Heart right ventricle (tissue), 16 donors: Measurements from ENCODE around the gene TEC. TPM values are rescaled to one million over a fixed set of nuclear protein-coding genes. Genes with fewer than 3 reads are reported as not detected.

ENCODE experiments used
- ATAC-seq, 8 donors: fragments of 200-7000 bp; cut with Tn5 transposase; one replicate each; pipeline ENCODE4 v1.9.1; 2020; ENCODE audit warnings: mild to moderate bottlenecking in 8 of 8, moderate library complexity in 8 of 8, moderate number of reproducible peaks in 1 of 8
- DNase-seq, 2 donors: peaks; one replicate each; pipeline ENCODE4 v3.0.0-alpha.2; 2020
- H3K27ac ChIP-seq, 10 donors: fragments of 200-600 bp; sonication (generic) in 2 of 10; one replicate each; pipeline versions ENCODE4 v1.5.0 to v1.8.0; 2020 to 2022; ENCODE audit warnings: mild to moderate bottlenecking in 3 of 10
- H3K27me3 ChIP-seq, 7 donors: fragments of 200-600 bp; one replicate each; pipeline ENCODE4 v1.8.0; 2021 to 2022; ENCODE audit warnings: mild to moderate bottlenecking in 2 of 7
- H3K36me3 ChIP-seq, 9 donors: fragments of 200-600 bp; sonication (generic) in 1 of 9; one replicate each; pipeline versions ENCODE4 v1.5.0 to v1.8.0; 2020 to 2022; ENCODE audit warnings: mild to moderate bottlenecking in 2 of 9
- H3K4me1 ChIP-seq, 9 donors: fragments of 200-600 bp; sonication (generic) in 1 of 9; one replicate each; pipeline versions ENCODE4 v1.5.0 to v1.8.0; 2020 to 2022; ENCODE audit warnings: mild to moderate bottlenecking in 4 of 9
- H3K4me3 ChIP-seq, 10 donors: fragments of 200-600 bp; sonication (generic) in 2 of 10; one replicate each; pipeline versions ENCODE4 v1.5.0 to v1.8.0; 2020 to 2022; ENCODE audit warnings: mild to moderate bottlenecking in 7 of 10, moderate library complexity in 2 of 10
- H3K9me3 ChIP-seq, 11 donors: fragments of 200-600 bp in 10 of 11; sonication (generic) in 2 of 11; one replicate each; pipeline versions ENCODE4 v1.5.0 to v1.8.0; 2013 to 2022; ENCODE audit warnings: mild to moderate bottlenecking in 2 of 11, control low read depth in 1 of 11, moderate library complexity in 1 of 11
- WGBS, 2 donors: extraction: QIAGEN DNeasy Blood & Tissue Kit; methylation state at CpG; one replicate each; pipeline ENCODE4 v1.1.7; 2013; ENCODE audit warnings: inconsistent platforms in 1 of 2; 5-methylcytosine and 5-hydroxymethylcytosine counted together
- intact Hi-C, 10 donors: fragments of 100-400 bp; cut with DNase I; formaldehyde crosslinking; loops; one replicate each; pipeline versions ENCODE4 v1.11.1 to v1.14.2; 2022
- polyA plus RNA-seq, 2 donors: library from polyadenylated mRNA; stranded (reverse); fragments of 200-250 nt; gene quantifications; one replicate each; pipeline ENCODE4 v1.2.3, GENCODE V29; 2013
- total RNA-seq, 10 donors: library from RNA; stranded (reverse); fragmentation: NEBNext Ultra II Directional in 3 of 10; extraction: Animal tissue kit (Norgen Biotek cat#: 25700) in 3 of 10; gene quantifications; one replicate each; pipeline versions ENCODE4 v1.2.1 to v1.2.4, GENCODE V29; 2021 to 2023
- TF ChIP-seq, protein P1 (sequence below), 9 donors: fragments of 200-600 bp; sonication (generic) in 2 of 9; IDR thresholded peaks; one replicate each; pipeline versions ENCODE4 v1.5.0 to v1.8.0; 2021 to 2022; ENCODE audit warnings: antibody characterized with exemption in 9 of 9, mild to moderate bottlenecking in 5 of 9, moderate library complexity in 1 of 9
- donor health status: Arrhythmogenic right ventricular cardiomyopathy.
- donor health status: ischemic (EF 13 %, LVEDD 7.1; RV severe dilation, severe dysfunction).
- donor health status: healthy with polysubstance abuse.
- donor health status: DM: no; HTN: yes; CAD: no.
- donor health status: DM: no; HTN: no; CAD: no.
- donor health status: ischemic (EF 25% LVEDD 6.9; RV normal size, moderate dysfunction).
- donor health status: ischemic (EF 25% LVEDD 5.7; RV mildly dilated, moderate dysfunction).
- donor health status: healthy.
- donor health status: DM: yes; HTN: yes; CAD: no.
- donor health status: Ischemic cardiomyopathy.
- donor health status: ischemic (EF 35%, LVEDD 5.7; RV mildly dilated, moderate dysfunction).
- donor health status: nonischemic (EF 11% LVEDD 7.7; RV severe dilation, severe dysfunction).
- donor health status: DM: yes; HTN: yes; CAD: no.
- donor health status: PGD.
- donor health status: ischemic (EF 29% LVEDD 5.4; RV normal size, mild dysfunction).
- donor health status: nonischemic (EF 23%, LVEDD 6.1; RV moderate dilation, normal function).

Gene TEC
- total and polyA plus RNA-seq, 12 donors = 1.0 to 3.6 (median 2.2) TPM

- H3K4me3 ChIP-seq = no peak overlapping the region
- no peak for DNase-seq
- no peak overlapping the region for H3K27ac ChIP-seq
- ATAC-seq = no peak
- peaks cover 0 to 17% (median 0%) of the 10 kb centered on the region in 9 donors for H3K36me3 ChIP-seq
- WGBS, 2 donors = 74 to 85% methylated on average over 4 of the region's 4 CpGs
- TF ChIP-seq, protein P1, sequence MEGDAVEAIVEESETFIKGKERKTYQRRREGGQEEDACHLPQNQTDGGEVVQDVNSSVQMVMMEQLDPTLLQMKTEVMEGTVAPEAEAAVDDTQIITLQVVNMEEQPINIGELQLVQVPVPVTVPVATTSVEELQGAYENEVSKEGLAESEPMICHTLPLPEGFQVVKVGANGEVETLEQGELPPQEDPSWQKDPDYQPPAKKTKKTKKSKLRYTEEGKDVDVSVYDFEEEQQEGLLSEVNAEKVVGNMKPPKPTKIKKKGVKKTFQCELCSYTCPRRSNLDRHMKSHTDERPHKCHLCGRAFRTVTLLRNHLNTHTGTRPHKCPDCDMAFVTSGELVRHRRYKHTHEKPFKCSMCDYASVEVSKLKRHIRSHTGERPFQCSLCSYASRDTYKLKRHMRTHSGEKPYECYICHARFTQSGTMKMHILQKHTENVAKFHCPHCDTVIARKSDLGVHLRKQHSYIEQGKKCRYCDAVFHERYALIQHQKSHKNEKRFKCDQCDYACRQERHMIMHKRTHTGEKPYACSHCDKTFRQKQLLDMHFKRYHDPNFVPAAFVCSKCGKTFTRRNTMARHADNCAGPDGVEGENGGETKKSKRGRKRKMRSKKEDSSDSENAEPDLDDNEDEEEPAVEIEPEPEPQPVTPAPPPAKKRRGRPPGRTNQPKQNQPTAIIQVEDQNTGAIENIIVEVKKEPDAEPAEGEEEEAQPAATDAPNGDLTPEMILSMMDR (IDR thresholded peaks at IDR 0.05) = no peak
- H3K4me1 ChIP-seq = no peaks in the 10 kb centered on the region
- H3K27me3 ChIP-seq = no peaks in the 10 kb centered on the region
- intact Hi-C loops = no loop called here
- H3K9me3 ChIP-seq = no peaks in the 10 kb centered on the region
Measured at GRCh38 chr4:48162162-48162561, 107.5 kb downstream of the TEC start.

DNA sequence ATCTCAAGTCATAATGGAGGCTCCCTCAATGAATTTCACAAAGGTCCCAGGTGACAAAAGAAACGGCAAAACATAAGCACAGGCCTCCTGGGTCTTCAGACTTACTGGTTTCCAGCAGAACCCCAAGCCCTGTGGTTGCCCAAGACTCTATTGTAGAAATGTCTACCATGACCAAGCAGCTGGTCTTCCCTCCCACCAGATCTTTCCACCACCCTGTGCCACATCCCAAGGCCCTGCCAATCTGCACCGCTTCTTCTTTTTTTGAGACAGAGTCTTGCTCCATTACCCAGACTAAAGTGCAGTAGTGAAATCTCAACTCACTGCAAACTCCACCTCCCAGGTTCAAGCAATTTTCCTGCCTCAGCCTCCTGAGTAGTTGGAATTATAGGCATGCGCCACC, 112.4 kb downstream of the TEC start:
- H3K27ac ChIP-seq = no peak overlapping the region
- ATAC-seq (no peak), DNase-seq (no peak)
- H3K9me3 ChIP-seq = peaks cover 0 to 35% (median 10%) of the 10 kb centered on the region in 11 donors
- WGBS, 2 donors = 78 to 82% methylated on average over 3 of the region's 3 CpGs
- TF ChIP-seq, protein P1 (IDR thresholded peaks at IDR 0.05) = no peak
- no peak overlapping the region for H3K4me3 ChIP-seq
- peaks cover 0 to 32% (median 0%) of the 10 kb centered on the region in 9 donors for H3K36me3 ChIP-seq
- H3K4me1 ChIP-seq = no peaks in the 10 kb centered on the region
- H3K27me3 ChIP-seq = no peaks in the 10 kb centered on the region
- intact Hi-C loops = no loop called here

- peaks cover 0 to 35% (median 10%) of the 10 kb centered on the region in 11 donors for H3K9me3 ChIP-seq
- peaks cover 0 to 32% (median 0%) of the 10 kb centered on the region in 9 donors for H3K36me3 ChIP-seq
- 94 to 97% methylated on average over 1 of the region's 1 CpG for WGBS, 2 donors
- no peak overlapping the region for H3K4me3 ChIP-seq
- no peak for ATAC-seq
- no peak for DNase-seq
- no peaks in the 10 kb centered on the region for H3K27me3 ChIP-seq
- intact Hi-C loops = no loop called here
- TF ChIP-seq, protein P1 (IDR thresholded peaks at IDR 0.05) = no peak
- no peak overlapping the region for H3K27ac ChIP-seq
- no peaks in the 10 kb centered on the region for H3K4me1 ChIP-seq
Measured at GRCh38 chr4:48156423-48156822, 113.2 kb downstream of the TEC start.

GRCh38 chr4:48153791-48154550, 115.7 kb downstream of the TEC start:
- no peak overlapping the region for H3K27ac ChIP-seq
- TF ChIP-seq, protein P1 (IDR thresholded peaks at IDR 0.05) = no peak
- H3K4me1 ChIP-seq = peaks cover 0 to 7% (median 0%) of the 10 kb centered on the region in 9 donors
- no peaks in the 10 kb centered on the region for H3K27me3 ChIP-seq
- intact Hi-C loops = no loop called here
- H3K36me3 ChIP-seq = peaks cover 0 to 34% (median 0%) of the 10 kb centered on the region in 9 donors
- H3K9me3 ChIP-seq = peaks cover 0 to 35% (median 10%) of the 10 kb centered on the region in 11 donors
- WGBS, 2 donors = 75 to 79% methylated on average over 1 of the region's 1 CpG
- no peak overlapping the region for H3K4me3 ChIP-seq
- DNase-seq (no peak), ATAC-seq (no peak)
